ENCODE data around the gene ALOX5AP.

ALOX5AP gene

GRCh38 chr13:30714629-30715371 is 20.5 kb upstream of the ALOX5AP start:
- no peak for DNase-seq (ENCODE audit: low spot score)

GRCh38 chr13:30715372-30715756 is 20.0 kb upstream of the ALOX5AP start:
- DNase-seq (ENCODE audit: low spot score), result no peak

GRCh38 chr13:30715837-30716236 is 19.5 kb upstream of the ALOX5AP start:
- no peak for DNase-seq (ENCODE audit: low spot score)

- no peak for DNase-seq (ENCODE audit: low spot score)
Observed at GRCh38 chr13:30718661-30719524, 16.4 kb upstream of the ALOX5AP start.

GRCh38 chr13:30719525-30719914 is 15.8 kb upstream of the ALOX5AP start:
- no peak for DNase-seq (ENCODE audit: low spot score)

GRCh38 chr13:30720172-30720869 is 15.0 kb upstream of the ALOX5AP start:
- no peak for DNase-seq (ENCODE audit: low spot score)

- DNase-seq (ENCODE audit: low spot score), result no peak
Observed at GRCh38 chr13:30721936-30722335, 13.4 kb upstream of the ALOX5AP start.

- no peak for DNase-seq (ENCODE audit: low spot score)
Observed at GRCh38 chr13:30722361-30722760, 13.0 kb upstream of the ALOX5AP start.

- DNase-seq (ENCODE audit: low spot score), result no peak
Observed at GRCh38 chr13:30724778-30725177, 10.6 kb upstream of the ALOX5AP start.

GRCh38 chr13:30725326-30726085 is 9.8 kb upstream of the ALOX5AP start:
- no peak for DNase-seq (ENCODE audit: low spot score)

GRCh38 chr13:30726192-30726591 is 9.2 kb upstream of the ALOX5AP start:
- no peak for DNase-seq (ENCODE audit: low spot score)

- DNase-seq (ENCODE audit: low spot score), result no peak
Observed at GRCh38 chr13:30727491-30728355, 7.6 kb upstream of the ALOX5AP start.

- DNase-seq (ENCODE audit: low spot score), result no peak
Observed at GRCh38 chr13:30729801-30730200, 5.5 kb upstream of the ALOX5AP start.

- no peak for DNase-seq (ENCODE audit: low spot score)
Observed at GRCh38 chr13:30730526-30730925, 4.8 kb upstream of the ALOX5AP start.

- no peak for DNase-seq (ENCODE audit: low spot score)
Observed at GRCh38 chr13:30731361-30732045, 3.8 kb upstream of the ALOX5AP start.

- no peak for DNase-seq (ENCODE audit: low spot score)
Observed at GRCh38 chr13:30732046-30732390, 3.3 kb upstream of the ALOX5AP start.

- no peak for DNase-seq (ENCODE audit: low spot score)
Observed at GRCh38 chr13:30734439-30734838, 904 bp upstream of the ALOX5AP start.

- no peak for DNase-seq (ENCODE audit: low spot score)
Observed at GRCh38 chr13:30735872-30736175, 481 bp downstream of the ALOX5AP start.

- no peak for DNase-seq (ENCODE audit: low spot score)
Observed at GRCh38 chr13:30736461-30737320, 1.3 kb downstream of the ALOX5AP start.
